ENCODE data around the gene ARGFX. TPM values are rescaled to one million over a fixed set of nuclear protein-coding genes. Genes with fewer than 3 reads are reported as not detected.

ARGFX gene
- not detected in 5 replicates for total RNA-seq (2022; extraction: Qiagen RNA extraction; ENCODE audit: low read depth)

GRCh38 chr3:121567649-121568048 lies at the start of gene ARGFX:
ARGFX (plus strand) TSS chr3:121567949; CDS start chr3:121570714, 2,765 bp downstream.

GRCh38 chr3:121545574-121546455 lies 21.9 kb upstream of the ARGFX start, which contains the start of gene POLQ:
POLQ (minus strand) TSS chr3:121545988; CDS start chr3:121545877, 111 bp downstream.

GRCh38 chr3:121592856-121593702 lies 25.3 kb downstream of the ARGFX start, which contains the start of gene FBXO40:
FBXO40 (plus strand) TSS chr3:121593379; CDS start chr3:121620576, 27,197 bp downstream.

Other genes with a start within 250 kb of the ARGFX start
- 6.4 to 7.5 TPM (median 6.6 TPM) in 5 replicates for gene POLQ, start 22.0 kb upstream of the ARGFX start, total RNA-seq (2022; extraction: Qiagen RNA extraction; ENCODE audit: low read depth)
- not detected in 5 replicates for gene FBXO40, start 25.4 kb downstream of the ARGFX start, total RNA-seq (2022; extraction: Qiagen RNA extraction; ENCODE audit: low read depth)
- 0.07 to 0.45 TPM (median 0.13 TPM) in 5 replicates for gene HCLS1, start 93.0 kb downstream of the ARGFX start, total RNA-seq (2022; extraction: Qiagen RNA extraction; ENCODE audit: low read depth)
- 15.4 to 20.6 TPM (median 17.3 TPM) in 5 replicates for gene GOLGB1, start 181.8 kb downstream of the ARGFX start, total RNA-seq (2022; extraction: Qiagen RNA extraction; ENCODE audit: low read depth)